Lung (tissue), 12 donors: ENCODE data around the gene PHETA1. TPM values are rescaled to one million over a fixed set of nuclear protein-coding genes. Genes with fewer than 3 reads are reported as not detected.
A peak's percentile ranks its signal among the peaks of the same experiment; 100 is the strongest.

ENCODE experiments used
- ATAC-seq: fragments of 200-7000 bp; cut with Tn5 transposase; one replicate; pipeline ENCODE4 v1.9.1; 2020; ENCODE audit warnings: moderate number of reproducible peaks; ENCODE audit not compliant: insufficient read depth, low FRiP score
- DNase-seq, 3 donors: peaks; one replicate each; pipeline ENCODE4 v3.0.0-alpha.2; 2013 to 2017
- H3K27ac ChIP-seq, 2 donors: one replicate each; pipeline ENCODE4 v1.5.1; 2013; ENCODE audit warnings: mild to moderate bottlenecking in 2 of 2, moderate library complexity in 2 of 2, control low read depth in 1 of 2, inconsistent platforms in 1 of 2, low read depth in 1 of 2, low read length in 1 of 2
- H3K27me3 ChIP-seq, 3 donors: one replicate each; pipeline ENCODE4 v1.5.1; 2013; ENCODE audit warnings: low read length in 2 of 3; ENCODE audit not compliant: control insufficient read depth in 3 of 3, insufficient read depth in 3 of 3
- H3K36me3 ChIP-seq, 4 donors: one replicate each; pipeline ENCODE4 v1.5.1; 2013; ENCODE audit warnings: low read length in 4 of 4, mild to moderate bottlenecking in 1 of 4, moderate library complexity in 1 of 4; ENCODE audit not compliant: control insufficient read depth in 4 of 4, insufficient read depth in 4 of 4
- H3K4me1 ChIP-seq, 5 donors: one replicate each; pipeline ENCODE4 v1.5.1; 2013; ENCODE audit warnings: low read length in 5 of 5, mild to moderate bottlenecking in 2 of 5, moderate library complexity in 1 of 5; ENCODE audit not compliant: control insufficient read depth in 5 of 5, insufficient read depth in 5 of 5
- H3K4me3 ChIP-seq: one replicate; pipeline ENCODE4 v1.5.1; 2013; ENCODE audit warnings: mild to moderate bottlenecking, control low read depth, moderate library complexity
- H3K9ac ChIP-seq, 2 donors: one replicate each; pipeline ENCODE4 v1.5.1; 2013; ENCODE audit warnings: low read length in 2 of 2, control low read depth in 1 of 2; ENCODE audit not compliant: insufficient read depth in 1 of 2
- H3K9me3 ChIP-seq, 4 donors: one replicate each; pipeline ENCODE4 v1.5.1; 2013; ENCODE audit warnings: low read length in 3 of 4, mild to moderate bottlenecking in 1 of 4, moderate library complexity in 1 of 4; ENCODE audit not compliant: control insufficient read depth in 4 of 4, insufficient read depth in 3 of 4
- CTCF ChIP-seq: IDR thresholded peaks from 2 replicates; pipeline ENCODE4 v1.5.1; 2012; ENCODE audit warnings: mild to moderate bottlenecking; ENCODE audit errors: control extremely low read depth, extremely low read depth
- WGBS, 2 donors: extraction: QIAGEN DNeasy Blood & Tissue Kit; methylation state at CpG; one replicate each; pipeline ENCODE4 v1.1.7; 2013; 5-methylcytosine and 5-hydroxymethylcytosine counted together
- polyA plus RNA-seq, 2 donors: library from polyadenylated mRNA; stranded (reverse); fragments of 200-250 nt; gene quantifications; one replicate each; pipeline ENCODE4 v1.2.1, GENCODE V29; 2013
- total RNA-seq, 2 donors: library from RNA; depleted of rRNA in 1 of 2; stranded (reverse); fragments of >200 nt in 1 of 2; gene quantifications; one replicate each; pipeline ENCODE4 v1.2.1, GENCODE V29; 2014 to 2021
- donor health status: control.
- donor health status: control.
- donor health status: Bipolar disorder and iron deficiency.
- donor health status: healthy.
- donor health status: DM: yes; HTN: yes; CAD: no.

Gene PHETA1
- total and polyA plus RNA-seq, 4 donors = 3.1 to 15.4 (median 13.2) TPM

DNA sequence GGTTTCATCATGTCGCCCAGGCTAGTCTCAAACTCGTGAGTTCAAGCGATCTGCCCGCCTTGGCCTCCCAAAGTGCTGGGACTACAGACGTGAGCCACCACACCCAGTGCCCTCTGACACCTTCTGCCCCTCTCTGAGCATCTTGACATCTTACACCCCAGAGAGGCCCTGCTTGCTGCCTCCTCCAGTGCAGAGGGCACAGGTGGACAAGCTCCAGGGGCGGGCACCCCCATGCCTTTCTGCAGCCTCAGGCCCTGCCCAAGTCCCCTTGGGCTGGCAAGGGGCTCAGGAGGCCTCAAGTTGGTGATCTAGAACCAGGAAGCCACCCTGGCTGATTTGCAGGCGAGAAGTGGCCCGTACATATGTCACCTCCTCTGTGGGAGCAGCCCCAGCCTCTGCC lies 25.6 kb upstream of the PHETA1 start:
- ATAC-seq (no peak), DNase-seq (no peak)
- no peak for TF ChIP-seq CTCF
- no peak overlapping the region for H3K9ac ChIP-seq
- H3K4me3 ChIP-seq = no peak overlapping the region
- no peaks in the 10 kb centered on the region for H3K27me3 ChIP-seq
- no peaks in the 10 kb centered on the region for H3K4me1 ChIP-seq
- 80 to 81% methylated on average over 8 of the region's 8 CpGs for WGBS, 2 donors
- H3K27ac ChIP-seq = no peak overlapping the region
- no peaks in the 10 kb centered on the region for H3K9me3 ChIP-seq
- H3K36me3 ChIP-seq = no peaks in the 10 kb centered on the region

GRCh38 chr12:111393700-111394300 lies 24.9 kb upstream of the PHETA1 start:
- Histone ChIP-seq H3K9me3 (no peaks in the 10 kb centered on the region), H3K27ac (peak overlapping the region in 1 of 2 donors; percentile 4), H3K4me1 (no peaks in the 10 kb centered on the region), H3K9ac (no peak overlapping the region), H3K4me3 (no peak overlapping the region), H3K36me3 (no peaks in the 10 kb centered on the region), H3K27me3 (no peaks in the 10 kb centered on the region)
- WGBS, 2 donors = 30 to 63% methylated on average over 8 of the region's 8 CpGs
- no peak for TF ChIP-seq CTCF
- no peak for DNase-seq
- ATAC-seq = peak; percentile 9

DNA sequence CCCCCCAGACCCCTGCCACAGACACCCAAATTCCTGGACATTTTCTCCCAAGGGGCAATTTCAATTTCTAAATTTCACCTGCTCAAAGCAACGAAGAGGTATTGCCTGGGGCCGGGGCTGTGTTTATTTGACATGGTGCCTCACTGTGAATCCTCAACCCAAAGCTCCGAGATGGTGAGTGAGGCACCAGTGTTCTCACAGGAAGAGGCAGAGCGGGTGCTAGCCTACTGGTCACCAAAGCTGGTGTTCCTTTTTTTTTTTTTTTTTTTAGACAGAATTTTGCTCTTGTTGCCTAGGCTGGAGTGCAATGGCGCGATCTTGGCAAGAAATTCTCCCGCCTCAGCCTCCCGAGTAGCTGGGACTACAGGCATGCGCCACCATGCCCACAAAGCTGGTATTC lies 22.0 kb upstream of the PHETA1 start:
- 83 to 89% methylated on average over 9 of the region's 9 CpGs for WGBS, 2 donors
- no peak for ATAC-seq
- no peak for TF ChIP-seq CTCF

DNA sequence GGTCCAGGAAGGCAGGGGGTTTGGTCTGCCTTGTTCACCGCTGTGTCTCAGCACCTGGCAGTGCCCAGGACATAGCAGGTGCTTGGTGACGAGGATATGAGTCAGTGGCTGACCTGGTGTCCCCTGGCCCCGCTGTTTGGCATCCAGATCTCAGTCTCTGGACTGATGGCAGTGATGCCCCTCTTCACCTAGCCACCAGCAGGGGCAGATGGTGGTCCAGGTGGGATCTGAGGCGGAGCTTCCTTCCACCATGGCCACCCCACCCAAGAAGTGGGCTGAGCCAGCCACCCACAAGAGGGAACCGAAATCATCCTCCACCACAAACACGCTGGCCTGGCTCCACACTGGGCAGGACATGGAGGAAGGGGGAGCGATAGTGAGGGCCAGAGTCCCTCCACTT lies 20.7 kb upstream of the PHETA1 start:
- 64 to 68% methylated on average over 7 of the region's 7 CpGs for WGBS, 2 donors
- Histone ChIP-seq H3K27me3 (no peaks in the 10 kb centered on the region), H3K4me1 (no peaks in the 10 kb centered on the region), H3K9ac (no peak overlapping the region), H3K36me3 (no peaks in the 10 kb centered on the region), H3K4me3 (no peak overlapping the region), H3K27ac (no peak overlapping the region), H3K9me3 (no peaks in the 10 kb centered on the region)
- ATAC-seq = no peak
- TF ChIP-seq CTCF = no peak
- no peak for DNase-seq

More for the DNA sequence above, 22.0 kb upstream of the PHETA1 start:
- Histone ChIP-seq H3K9ac (no peak overlapping the region), H3K27ac (no peak overlapping the region), H3K36me3 (no peaks in the 10 kb centered on the region), H3K27me3 (no peaks in the 10 kb centered on the region), H3K4me1 (no peaks in the 10 kb centered on the region), H3K4me3 (no peak overlapping the region), H3K9me3 (no peaks in the 10 kb centered on the region)
- DNase-seq = no peak
